Activated B cell treated with CpG ODN at 0.5 μM for 24 hours (primary cell): Measurements from ENCODE around the gene ABI3. TPM values are rescaled to one million over a fixed set of nuclear protein-coding genes. Genes with fewer than 3 reads are reported as not detected.
"Not testable (repeated sequence)": the region's sequence is repeated elsewhere in the genome, so short reads cannot be mapped to it uniquely, and the experiment has no call there.

Experiments used
- ATAC-seq: fragments of 200-7000 bp; cut with Tn5 transposase; one replicate; pipeline ENCODE4 v1.10.0; 2021; ENCODE audit warnings: low read depth, mild to moderate bottlenecking, moderate library complexity
- CTCF ChIA-PET: fragments of 350-600 bp; sonication (Branson Sonifier 250); formaldehyde crosslinking; loops from one replicate; lab custom pipeline; 2021; ENCODE audit warnings: antibody characterized with exemption; lab: Charles Lee
- POLR2A ChIA-PET: fragments of 350-600 bp; sonication (Branson Sonifier 250); formaldehyde crosslinking; loops from one replicate; lab custom pipeline; 2021; ENCODE audit warnings: antibody characterized with exemption; lab: Charles Lee
- DNase-seq: peaks from one replicate; pipeline ENCODE4 v3.0.0; 2022
- H3K27ac Mint-ChIP-seq: one replicate; pipeline ENCODE4 v1.8.0; 2020; ENCODE audit warnings: mixed read lengths
- H3K27me3 Mint-ChIP-seq: one replicate; pipeline ENCODE4 v1.8.0; 2021; ENCODE audit warnings: mixed read lengths
- H3K36me3 Mint-ChIP-seq: one replicate; pipeline ENCODE4 v1.8.0; 2021; ENCODE audit warnings: low read depth, mixed read lengths
- H3K4me1 Mint-ChIP-seq: one replicate; pipeline ENCODE4 v1.8.0; 2021; ENCODE audit warnings: mixed read lengths
- H3K4me3 Mint-ChIP-seq: one replicate; pipeline ENCODE4 v1.8.0; 2020; ENCODE audit warnings: mild to moderate bottlenecking, mixed read lengths
- H3K9me3 Mint-ChIP-seq: one replicate; pipeline ENCODE4 v1.8.0; 2020; ENCODE audit warnings: mixed read lengths
- CTCF ChIP-seq: fragments of 200-600 bp; IDR thresholded peaks from one replicate; pipeline ENCODE4 v1.8.0; 2022; ENCODE audit warnings: antibody characterized with exemption, mild to moderate bottlenecking
- intact Hi-C: fragments of 100-400 bp; cut with micrococcal nuclease; formaldehyde crosslinking; loops from one replicate; pipeline ENCODE4 v1.15.1; 2024
- total RNA-seq: library from RNA; stranded (reverse); gene quantifications from 2 replicates; pipeline ENCODE4 v1.2.3, GENCODE V29; 2022

Gene ABI3
- total RNA-seq, 1 donor from 2014 or later: 9.7 TPM

GRCh38 chr17:49183341-49183740 is 27.2 kb upstream of the ABI3 start:
- no peak for TF ChIP-seq CTCF
- POLR2A ChIA-PET: interaction anchor here (0.6 kb wide), 2 partner anchors 44 to 206 kb away, joined by 3 to 4 read pairs; no protein-coding TSS in a partner anchor
- H3K36me3 Mint-ChIP-seq: no peaks in the 10 kb centered on the region
- H3K9me3 Mint-ChIP-seq: peaks cover 6% of the 10 kb centered on the region
- no peak for DNase-seq
- CTCF ChIA-PET: interaction anchor here (1.2 to 9.0 kb wide), 2 partner anchors 44 to 49 kb away, joined by 3 to 197 read pairs; partner anchors contain the start of gene PHOSPHO1
- H3K27ac Mint-ChIP-seq: no peak overlapping the region
- no peaks in the 10 kb centered on the region for H3K27me3 Mint-ChIP-seq
- no peak overlapping the region for H3K4me3 Mint-ChIP-seq
- intact Hi-C loops: no loop called here
- ATAC-seq: no peak
- H3K4me1 Mint-ChIP-seq: peaks cover 4% of the 10 kb centered on the region

GRCh38 chr17:49183801-49184200 is 26.7 kb upstream of the ABI3 start:
- Mint-ChIP-seq H3K27ac (no peak overlapping the region), H3K27me3 (no peaks in the 10 kb centered on the region), H3K4me1 (peaks cover 4% of the 10 kb centered on the region), H3K9me3 (peaks cover 6% of the 10 kb centered on the region), H3K4me3 (no peak overlapping the region), H3K36me3 (no peaks in the 10 kb centered on the region)
- ChIA-PET POLR2A (interaction anchor here (0.6 kb wide), 2 partner anchors 44 to 205 kb away, joined by 3 to 4 read pairs; no protein-coding TSS in a partner anchor), CTCF (interaction anchor here (1.2 to 9.0 kb wide), 2 partner anchors 43 to 49 kb away, joined by 3 to 197 read pairs; partner anchors contain the start of gene PHOSPHO1)
- no peak for ATAC-seq
- no peak for TF ChIP-seq CTCF
- no peak for DNase-seq
- intact Hi-C loops: no loop called here

- CTCF ChIA-PET, DNase-seq, H3K9me3 Mint-ChIP-seq, ATAC-seq, intact Hi-C loops, H3K36me3 Mint-ChIP-seq, POLR2A ChIA-PET, H3K4me3 Mint-ChIP-seq, H3K4me1 Mint-ChIP-seq, H3K27ac Mint-ChIP-seq, H3K27me3 Mint-ChIP-seq: not testable (repeated sequence)
Observed at GRCh38 chr17:49184522-49184921, 26.0 kb upstream of the ABI3 start.

- H3K27ac Mint-ChIP-seq, DNase-seq, H3K36me3 Mint-ChIP-seq, intact Hi-C loops, POLR2A ChIA-PET, H3K9me3 Mint-ChIP-seq, H3K4me3 Mint-ChIP-seq, ATAC-seq, H3K4me1 Mint-ChIP-seq, H3K27me3 Mint-ChIP-seq: not testable (repeated sequence)
- CTCF ChIA-PET: interaction anchor here (1.5 kb wide), 1 partner anchor 41 kb away, joined by 6 read pairs; no protein-coding TSS in a partner anchor
Observed at GRCh38 chr17:49185381-49185780, 25.1 kb upstream of the ABI3 start.

GRCh38 chr17:49187301-49187700 is 23.2 kb upstream of the ABI3 start:
- H3K4me1 Mint-ChIP-seq: peaks cover 5% of the 10 kb centered on the region
- no peak for ATAC-seq
- ChIA-PET POLR2A (no interaction called here), CTCF (interaction anchor here (0.6 kb wide), 1 partner anchor 41 kb away, joined by 3 read pairs; no protein-coding TSS in a partner anchor)
- no peak overlapping the region for H3K4me3 Mint-ChIP-seq
- H3K9me3 Mint-ChIP-seq: peaks cover 6% of the 10 kb centered on the region
- H3K36me3 Mint-ChIP-seq: peaks cover 7% of the 10 kb centered on the region
- H3K27me3 Mint-ChIP-seq: no peaks in the 10 kb centered on the region
- no peak for TF ChIP-seq CTCF
- no peak for DNase-seq
- intact Hi-C loops: no loop called here
- H3K27ac Mint-ChIP-seq: no peak overlapping the region

GRCh38 chr17:49190932-49191331 is 19.6 kb upstream of the ABI3 start:
- DNase-seq: no peak
- H3K4me3 Mint-ChIP-seq: no peak overlapping the region
- intact Hi-C loops: loop anchor here (5.0 to 10.0 kb wide), 6 partner anchors 151 to 1986 kb away; partner anchors contain the start of genes KAT7, MYL4 and NFE2L1
- peaks cover 34% of the 10 kb centered on the region for H3K4me1 Mint-ChIP-seq
- H3K27ac Mint-ChIP-seq: peak overlapping the region; percentile 36
- ATAC-seq: no peak
- H3K27me3 Mint-ChIP-seq: peaks cover 2% of the 10 kb centered on the region
- POLR2A ChIA-PET: interaction anchor here (0.9 to 5.8 kb wide), 5 partner anchors 10 to 172 kb away, joined by 3 to 259 read pairs (median 8); partner anchors contain the start of genes ABI3, GNGT2 and PHOSPHO1
- H3K9me3 Mint-ChIP-seq: peaks cover 2% of the 10 kb centered on the region
- peaks cover 15% of the 10 kb centered on the region for H3K36me3 Mint-ChIP-seq
- TF ChIP-seq CTCF: no peak
- CTCF ChIA-PET: interaction anchor here (1.4 to 6.2 kb wide), 4 partner anchors 10 to 39 kb away, joined by 6 to 91 read pairs (median 42); no protein-coding TSS in a partner anchor
